Tibial nerve (tissue), 4 donors: ENCODE results near the gene BICRAL. TPM values are rescaled to one million over a fixed set of nuclear protein-coding genes. Genes with fewer than 3 reads are reported as not detected.
"Not testable (repeated sequence)": the region's sequence is repeated elsewhere in the genome, so short reads cannot be mapped to it uniquely, and the experiment has no call there.

ENCODE experiments used
- DNase-seq, 2 donors: peaks; one replicate each; pipeline ENCODE4 v3.0.0-alpha.2; 2019; ENCODE audit warnings: low spot score in 2 of 2
- H3K27ac ChIP-seq, 4 donors: fragments of 200-600 bp; sonication (generic) in 3 of 4; one replicate each; pipeline ENCODE4 v1.5.1; 2017 to 2019; ENCODE audit warnings: mild to moderate bottlenecking in 1 of 4
- H3K27me3 ChIP-seq, 2 donors: fragments of 200-600 bp; sonication (generic) in 1 of 2; one replicate each; pipeline versions ENCODE4 v1.5.1 to v1.6.0; 2017 to 2019
- H3K36me3 ChIP-seq, 3 donors: fragments of 200-600 bp; sonication (generic); one replicate each; pipeline ENCODE4 v1.5.1; 2018 to 2019
- H3K4me1 ChIP-seq, 4 donors: fragments of 200-600 bp; sonication (generic) in 3 of 4; one replicate each; pipeline ENCODE4 v1.5.1; 2017 to 2019
- H3K4me3 ChIP-seq, 4 donors: fragments of 200-600 bp; sonication (generic) in 3 of 4; one replicate each; pipeline ENCODE4 v1.5.1; 2017 to 2019; ENCODE audit warnings: mild to moderate bottlenecking in 1 of 4, moderate library complexity in 1 of 4
- H3K9me3 ChIP-seq, 4 donors: fragments of 200-600 bp; sonication (generic) in 3 of 4; one replicate each; pipeline ENCODE4 v1.5.1; 2017 to 2019
- CTCF ChIP-seq, 5 experiments: fragments of 200-600 bp in 3 of 5; fragments of 450-650 bp in 2 of 5; sonication (generic) in 3 of 5; IDR thresholded peaks; one replicate each; pipeline ENCODE4 v1.5.1; 2016 to 2019; ENCODE audit warnings: antibody characterized with exemption in 5 of 5, mild to moderate bottlenecking in 3 of 5, moderate library complexity in 2 of 5
- EP300 ChIP-seq, 2 donors: sonication (generic); formaldehyde crosslinking; IDR thresholded peaks; one replicate each; pipeline ENCODE4 v1.6.1; 2017; ENCODE audit warnings: antibody characterized with exemption in 2 of 2, mild to moderate bottlenecking in 1 of 2
- POLR2A ChIP-seq, 2 donors: fragments of 450-650 bp; IDR thresholded peaks; one replicate each; pipeline ENCODE4 v1.6.1; 2017; ENCODE audit warnings: antibody characterized with exemption in 2 of 2, mild to moderate bottlenecking in 2 of 2, moderate library complexity in 2 of 2
- WGBS, 2 donors: methylation state at CpG; one replicate each; pipeline ENCODE4 v1.1.5; 2018; 5-methylcytosine and 5-hydroxymethylcytosine counted together
- total RNA-seq, 4 donors: library from RNA; depleted of rRNA; stranded (reverse); fragments of >200 nt; gene quantifications; one replicate each; pipeline ENCODE4 v1.1.0, GENCODE V29; 2016

The BICRAL gene
- 10 to 100 TPM; 17.1 to 25.1 (median 23.2) TPM for total RNA-seq

- 0 to 1% methylated on average over 64 of the region's 70 CpGs for WGBS, 2 donors
- TF ChIP-seq EP300 (IDR thresholded peaks at IDR 0.05): peak in 1 of 2 donors; percentile 48
- TF ChIP-seq CTCF (IDR thresholded peaks at IDR 0.05): no peak
- TF ChIP-seq POLR2A (IDR thresholded peaks at IDR 0.05): peak in 1 of 2 donors; percentile 9
- peak; percentile 36 to 64 for DNase-seq
- peak within 1 kb of the TSS; percentile 98 to 100 (median 99) for H3K27ac ChIP-seq
- H3K4me3 ChIP-seq: peak within 1 kb of the TSS; percentile 65 to 100 (median 92)
- no peaks in the 10 kb centered on the region for H3K27me3 ChIP-seq
- no peaks in the 10 kb centered on the region for H3K9me3 ChIP-seq
- no peaks in the 10 kb centered on the region for H3K36me3 ChIP-seq
- peaks cover 0 to 56% (median 26%) of the 10 kb centered on the region in 4 donors for H3K4me1 ChIP-seq
These were observed at the start of gene BICRAL for GRCh38 chr6:42781796-42782688. Gene BICRAL, plus strand, starts transcription at chr6:42782052. Its CDS starts 39,971 bp downstream, at chr6:42822023.

DNA sequence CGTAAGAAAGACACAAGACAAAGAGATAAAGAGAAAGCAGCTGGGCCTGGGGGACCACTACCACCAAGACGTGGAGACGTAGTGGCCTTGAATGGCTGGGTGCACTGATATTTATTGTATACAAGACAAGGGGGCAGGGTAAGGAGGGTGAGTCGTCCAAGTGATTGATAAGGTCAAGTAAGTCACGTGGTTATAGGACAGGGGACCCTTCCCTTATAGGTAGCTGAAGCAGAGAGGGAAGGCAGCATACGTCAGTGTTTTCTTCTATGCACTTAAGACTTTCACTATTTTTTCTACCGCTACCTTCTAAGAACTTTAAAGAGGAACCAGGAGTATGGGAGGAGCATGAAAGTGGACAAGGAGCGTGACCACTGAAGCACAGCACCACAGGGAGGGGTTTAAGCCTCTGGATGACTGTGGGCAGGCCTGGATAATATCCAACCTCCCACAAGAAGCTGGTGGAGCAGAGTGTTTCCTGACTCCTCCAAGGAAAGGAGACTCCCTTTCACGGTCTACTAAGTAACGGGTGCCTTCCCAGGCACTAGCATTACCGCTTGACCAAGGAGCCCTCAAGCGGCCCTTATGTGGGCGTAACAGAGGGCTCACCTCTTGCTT is 47.9 kb upstream of the BICRAL start:
- H3K4me1 ChIP-seq, DNase-seq, H3K9me3 ChIP-seq, H3K36me3 ChIP-seq, H3K4me3 ChIP-seq, H3K27ac ChIP-seq, H3K27me3 ChIP-seq: not testable (repeated sequence)
- 74% methylated on average over 13 of the region's 13 CpGs for WGBS, 2 donors

DNA sequence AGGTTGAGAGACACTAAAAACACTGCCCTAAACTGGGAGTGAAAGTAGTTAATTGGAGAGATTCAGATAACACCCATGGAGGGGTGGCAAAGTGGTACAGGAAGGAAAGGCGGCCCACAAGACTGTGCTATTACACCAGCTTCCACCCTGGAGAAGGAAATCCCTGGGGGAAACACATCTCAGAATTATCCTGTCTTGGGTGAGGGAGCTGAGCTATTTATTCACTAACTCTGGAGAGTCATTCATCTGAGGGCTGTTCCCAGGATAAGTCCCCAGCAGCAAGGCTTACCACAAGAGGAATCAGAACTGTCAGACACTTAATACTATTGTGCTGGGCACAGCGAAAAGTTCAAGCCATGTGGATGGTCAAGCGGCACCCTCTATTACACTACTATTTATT is 45.9 kb upstream of the BICRAL start:
- no peaks in the 10 kb centered on the region for H3K36me3 ChIP-seq
- no peaks in the 10 kb centered on the region for H3K4me1 ChIP-seq
- H3K9me3 ChIP-seq: no peaks in the 10 kb centered on the region
- no peak overlapping the region for H3K4me3 ChIP-seq
- H3K27me3 ChIP-seq: no peaks in the 10 kb centered on the region
- WGBS, 2 donors: 79 to 91% methylated on average over 3 of the region's 3 CpGs
- TF ChIP-seq EP300 (IDR thresholded peaks at IDR 0.05) (no peak), POLR2A (IDR thresholded peaks at IDR 0.05) (no peak), CTCF (IDR thresholded peaks at IDR 0.05) (no peak)
- H3K27ac ChIP-seq: no peak overlapping the region
- DNase-seq: no peak

DNA sequence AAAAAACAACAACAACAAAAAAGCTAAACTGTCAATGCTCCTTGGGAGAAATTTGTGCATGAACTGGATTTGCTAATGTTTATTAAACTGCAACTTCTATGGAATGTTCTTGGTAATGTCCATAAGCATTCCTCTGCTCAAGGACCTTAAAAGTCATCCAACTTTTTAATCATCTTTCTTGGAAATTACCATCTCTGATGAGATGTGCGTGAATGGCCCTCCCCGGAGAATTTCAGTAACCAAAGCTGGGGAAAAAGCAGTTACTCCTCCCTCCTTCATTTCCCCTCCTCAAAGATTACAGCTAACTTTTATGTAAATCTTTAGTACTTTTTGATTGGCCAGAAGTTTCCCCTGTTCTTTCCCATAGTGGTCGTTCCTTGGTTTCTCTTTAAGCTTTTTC is 41.1 kb upstream of the BICRAL start:
- Histone ChIP-seq H3K27ac (no peak overlapping the region), H3K27me3 (no peaks in the 10 kb centered on the region), H3K9me3 (no peaks in the 10 kb centered on the region), H3K4me1 (peaks cover 0 to 19% (median 14%) of the 10 kb centered on the region in 4 donors), H3K4me3 (no peak overlapping the region), H3K36me3 (no peaks in the 10 kb centered on the region)
- WGBS, 2 donors: 58 to 65% methylated on average over 3 of the region's 3 CpGs
- TF ChIP-seq POLR2A (IDR thresholded peaks at IDR 0.05) (no peak), EP300 (IDR thresholded peaks at IDR 0.05) (no peak), CTCF (IDR thresholded peaks at IDR 0.05) (no peak)
- DNase-seq: no peak

- 72 to 77% methylated on average over 5 of the region's 5 CpGs for WGBS, 2 donors
- no peaks in the 10 kb centered on the region for H3K36me3 ChIP-seq
- peaks cover 0 to 19% (median 14%) of the 10 kb centered on the region in 4 donors for H3K4me1 ChIP-seq
- no peak for TF ChIP-seq CTCF (IDR thresholded peaks at IDR 0.05)
- no peak for TF ChIP-seq POLR2A (IDR thresholded peaks at IDR 0.05)
- no peak for TF ChIP-seq EP300 (IDR thresholded peaks at IDR 0.05)
- DNase-seq: no peak
- no peak overlapping the region for H3K27ac ChIP-seq
- no peaks in the 10 kb centered on the region for H3K27me3 ChIP-seq
- H3K9me3 ChIP-seq: no peaks in the 10 kb centered on the region
- H3K4me3 ChIP-seq: no peak overlapping the region
These were observed 39.5 kb upstream of the BICRAL start for GRCh38 chr6:42742116-42742894.
